ENCODE results near the gene PDE10A.

Gene PDE10A

GRCh38 chr6:165573671-165574070, 89.4 kb downstream of the PDE10A start:
- no peak for TF ChIP-seq CTCF (IDR thresholded peaks at IDR 0.05; ENCODE audit: low read depth, low read length, missing control alignments)
- no peak overlapping the region for H3K4me3 ChIP-seq (ENCODE audit: low read depth, low read length)
- DNase-seq (ENCODE audit: low read depth), result no peak

GRCh38 chr6:165571721-165572132, 91.3 kb downstream of the PDE10A start:
- no peak overlapping the region for H3K4me3 ChIP-seq (ENCODE audit: low read depth, low read length)
- no peak for TF ChIP-seq CTCF (IDR thresholded peaks at IDR 0.05; ENCODE audit: low read depth, low read length, missing control alignments)
- DNase-seq (ENCODE audit: low read depth), result no peak

- no peak overlapping the region for H3K4me3 ChIP-seq (ENCODE audit: low read depth, low read length)
- DNase-seq (ENCODE audit: low read depth), result no peak
- TF ChIP-seq CTCF (IDR thresholded peaks at IDR 0.05; ENCODE audit: low read depth, low read length, missing control alignments), result no peak
Observed at GRCh38 chr6:165571068-165571682, 91.9 kb downstream of the PDE10A start.

GRCh38 chr6:165568326-165568725, 94.7 kb downstream of the PDE10A start:
- DNase-seq (ENCODE audit: low read depth), result no peak
- TF ChIP-seq CTCF (IDR thresholded peaks at IDR 0.05; ENCODE audit: low read depth, low read length, missing control alignments), result no peak
- H3K4me3 ChIP-seq (ENCODE audit: low read depth, low read length), result no peak overlapping the region

- no peak for TF ChIP-seq CTCF (IDR thresholded peaks at IDR 0.05; ENCODE audit: low read depth, low read length, missing control alignments)
- DNase-seq (ENCODE audit: low read depth), result no peak
Observed at GRCh38 chr6:165566088-165566828, 96.8 kb downstream of the PDE10A start.

GRCh38 chr6:165562421-165563090, 100.5 kb downstream of the PDE10A start:
- TF ChIP-seq CTCF (IDR thresholded peaks at IDR 0.05; ENCODE audit: low read depth, low read length, missing control alignments), result no peak
- H3K4me3 ChIP-seq (ENCODE audit: low read depth, low read length), result no peak overlapping the region
- no peak for DNase-seq (ENCODE audit: low read depth)

More at GRCh38 chr6:165566088-165566828, 96.8 kb downstream of the PDE10A start:
- no peak overlapping the region for H3K4me3 ChIP-seq (ENCODE audit: low read depth, low read length)
